ENCODE results near the gene CTNNA3. TPM values are rescaled to one million over a fixed set of nuclear protein-coding genes. Genes with fewer than 3 reads are reported as not detected.

CTNNA3 gene
- total RNA-seq, 1 experiment from 2014 or later, result 0.02 TPM

DNA sequence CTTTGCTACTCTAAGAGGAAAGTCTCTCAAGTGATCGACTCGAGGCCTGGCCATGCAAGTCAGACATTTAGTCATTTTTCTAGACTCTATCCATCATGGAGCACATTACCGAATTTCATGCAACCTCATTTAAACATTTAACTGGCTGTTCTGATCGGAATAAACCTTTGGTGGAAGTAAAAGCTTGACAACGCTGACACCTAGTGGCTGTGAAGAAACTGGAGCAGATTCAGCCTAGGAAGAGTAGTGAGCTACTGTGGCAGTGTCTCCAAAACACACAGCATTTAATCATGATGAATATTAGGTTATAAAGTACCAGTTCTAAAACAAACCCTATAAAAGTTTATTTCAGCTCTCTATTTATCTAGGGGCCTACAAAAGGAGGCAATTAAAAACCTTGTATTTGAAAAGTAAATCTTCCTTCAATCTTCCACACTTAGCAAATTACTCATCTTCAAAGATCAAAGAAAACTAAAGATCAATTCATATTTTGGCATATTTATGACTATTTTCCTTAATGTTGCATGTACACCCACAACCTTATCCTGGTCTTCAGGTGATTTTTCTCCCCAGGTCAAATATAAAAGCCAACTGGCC, 175.0 kb downstream of the CTNNA3 start:
- H3K27ac Mint-ChIP-seq (ENCODE audit: low read depth, unreplicated experiment), result no peak overlapping the region
- TF ChIP-seq, protein P1, sequence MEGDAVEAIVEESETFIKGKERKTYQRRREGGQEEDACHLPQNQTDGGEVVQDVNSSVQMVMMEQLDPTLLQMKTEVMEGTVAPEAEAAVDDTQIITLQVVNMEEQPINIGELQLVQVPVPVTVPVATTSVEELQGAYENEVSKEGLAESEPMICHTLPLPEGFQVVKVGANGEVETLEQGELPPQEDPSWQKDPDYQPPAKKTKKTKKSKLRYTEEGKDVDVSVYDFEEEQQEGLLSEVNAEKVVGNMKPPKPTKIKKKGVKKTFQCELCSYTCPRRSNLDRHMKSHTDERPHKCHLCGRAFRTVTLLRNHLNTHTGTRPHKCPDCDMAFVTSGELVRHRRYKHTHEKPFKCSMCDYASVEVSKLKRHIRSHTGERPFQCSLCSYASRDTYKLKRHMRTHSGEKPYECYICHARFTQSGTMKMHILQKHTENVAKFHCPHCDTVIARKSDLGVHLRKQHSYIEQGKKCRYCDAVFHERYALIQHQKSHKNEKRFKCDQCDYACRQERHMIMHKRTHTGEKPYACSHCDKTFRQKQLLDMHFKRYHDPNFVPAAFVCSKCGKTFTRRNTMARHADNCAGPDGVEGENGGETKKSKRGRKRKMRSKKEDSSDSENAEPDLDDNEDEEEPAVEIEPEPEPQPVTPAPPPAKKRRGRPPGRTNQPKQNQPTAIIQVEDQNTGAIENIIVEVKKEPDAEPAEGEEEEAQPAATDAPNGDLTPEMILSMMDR (IDR thresholded peaks at IDR 0.05; ENCODE audit: unreplicated experiment), result peak; percentile 90
- intact Hi-C loops (cut with micrococcal nuclease), result loop anchor here (2.0 to 5.0 kb wide), 2 partner anchors 214 to 590 kb away; no protein-coding TSS in a partner anchor
- H3K4me3 Mint-ChIP-seq (ENCODE audit: unreplicated experiment), result no peak overlapping the region
- H3K27me3 Mint-ChIP-seq (ENCODE audit: insufficient read depth, unreplicated experiment), result peaks cover 25% of the 10 kb centered on the region
- ChIA-PET CTCF (interaction anchor here (0.5 to 3.6 kb wide), 19 partner anchors 10 to 807 kb away, joined by 3 to 19 read pairs (median 5); no protein-coding TSS in a partner anchor), POLR2A (no interaction called here)
- BruUV-seq (replicated peaks), result no TSS peak
- no peaks in the 10 kb centered on the region for H3K9me3 Mint-ChIP-seq (ENCODE audit: unreplicated experiment)
- peak; percentile 75 for DNase-seq (ENCODE audit: unreplicated experiment)
- H3K36me3 Mint-ChIP-seq (ENCODE audit: insufficient read depth, unreplicated experiment), result no peaks in the 10 kb centered on the region
- no peaks in the 10 kb centered on the region for H3K4me1 Mint-ChIP-seq (ENCODE audit: insufficient read depth, unreplicated experiment)

DNA sequence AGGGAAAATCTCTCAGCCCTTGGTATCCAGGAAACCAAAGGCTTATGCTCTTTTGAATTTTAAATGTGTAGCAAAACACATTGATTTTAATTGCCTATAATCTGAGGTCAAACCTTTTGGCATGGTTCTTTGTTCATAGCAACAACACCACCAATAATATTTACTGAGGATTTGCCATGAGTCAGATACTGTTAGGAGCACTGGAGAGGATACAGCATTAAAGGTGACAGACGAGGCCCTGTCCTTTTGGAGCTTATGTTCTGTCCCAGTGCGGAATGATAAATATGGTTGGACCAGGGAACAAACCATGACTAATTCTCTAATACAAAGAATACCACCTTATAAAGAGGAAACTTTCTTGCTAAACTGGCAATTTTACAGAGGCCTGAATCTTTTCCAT, 176.6 kb downstream of the CTNNA3 start:
- no peak for DNase-seq (ENCODE audit: unreplicated experiment)
- no TSS peak for BruUV-seq (replicated peaks)

DNA sequence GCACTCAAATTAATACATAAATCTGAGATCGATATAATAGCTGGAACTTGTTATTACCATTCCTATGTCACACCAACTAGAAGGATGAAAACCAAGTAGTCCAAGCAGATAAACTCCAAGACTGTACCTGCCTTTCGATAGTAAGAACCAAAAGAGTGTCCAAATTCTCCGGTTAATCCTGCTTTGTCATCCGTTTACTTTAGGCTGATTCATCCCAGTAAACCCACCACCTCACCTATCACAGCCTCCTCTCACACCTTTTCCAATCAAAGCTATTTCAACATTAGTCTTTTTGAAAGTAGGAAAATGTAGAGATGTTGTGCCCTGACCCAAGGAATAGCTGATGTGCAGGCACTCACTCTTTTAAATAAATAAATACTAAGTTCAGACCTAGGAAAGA, 177.2 kb downstream of the CTNNA3 start:
- POLR2A ChIA-PET, result no interaction called here

More for the DNA sequence above, 176.6 kb downstream of the CTNNA3 start:
- intact Hi-C loops (cut with micrococcal nuclease), result no loop called here
- peaks cover 25% of the 10 kb centered on the region for H3K27me3 Mint-ChIP-seq (ENCODE audit: insufficient read depth, unreplicated experiment)
- no peaks in the 10 kb centered on the region for H3K4me1 Mint-ChIP-seq (ENCODE audit: insufficient read depth, unreplicated experiment)
- TF ChIP-seq, protein P1 (IDR thresholded peaks at IDR 0.05; ENCODE audit: unreplicated experiment), result no peak
- H3K9me3 Mint-ChIP-seq (ENCODE audit: unreplicated experiment), result no peaks in the 10 kb centered on the region
- H3K27ac Mint-ChIP-seq (ENCODE audit: low read depth, unreplicated experiment), result no peak overlapping the region
- CTCF ChIA-PET, result interaction anchor here (0.8 to 3.6 kb wide), 10 partner anchors 12 to 1315 kb away, joined by 3 to 13 read pairs (median 4); partner anchors contain the start of gene LRRTM3
- no peaks in the 10 kb centered on the region for H3K36me3 Mint-ChIP-seq (ENCODE audit: insufficient read depth, unreplicated experiment)
- no peak overlapping the region for H3K4me3 Mint-ChIP-seq (ENCODE audit: unreplicated experiment)
- POLR2A ChIA-PET, result no interaction called here

DNA sequence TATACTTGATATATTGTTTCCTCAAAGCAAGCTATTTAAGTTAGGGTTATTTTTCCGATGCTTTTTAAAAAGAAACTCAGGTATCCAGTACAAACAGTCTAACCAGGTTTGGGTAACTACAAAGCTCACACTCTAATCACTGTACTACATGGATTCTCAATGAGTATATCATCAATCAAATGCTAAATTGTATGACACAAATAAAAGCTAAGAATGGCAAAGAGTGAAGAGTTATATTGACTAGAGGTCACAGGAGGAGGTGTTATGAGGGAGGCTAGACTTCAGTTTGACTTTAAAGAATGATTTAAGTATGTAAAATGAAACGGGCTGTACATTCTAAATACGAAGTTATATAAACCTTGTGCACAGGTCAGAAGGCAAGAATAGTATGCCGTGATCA, 178.0 kb downstream of the CTNNA3 start:
- no peak for DNase-seq (ENCODE audit: unreplicated experiment)
- intact Hi-C loops (cut with micrococcal nuclease), result no loop called here
- H3K9me3 Mint-ChIP-seq (ENCODE audit: unreplicated experiment), result no peaks in the 10 kb centered on the region
- no peak overlapping the region for H3K27ac Mint-ChIP-seq (ENCODE audit: low read depth, unreplicated experiment)
- no peaks in the 10 kb centered on the region for H3K36me3 Mint-ChIP-seq (ENCODE audit: insufficient read depth, unreplicated experiment)
- peaks cover 17% of the 10 kb centered on the region for H3K27me3 Mint-ChIP-seq (ENCODE audit: insufficient read depth, unreplicated experiment)
- BruUV-seq (replicated peaks), result no TSS peak
- no peaks in the 10 kb centered on the region for H3K4me1 Mint-ChIP-seq (ENCODE audit: insufficient read depth, unreplicated experiment)
- no peak overlapping the region for H3K4me3 Mint-ChIP-seq (ENCODE audit: unreplicated experiment)
- TF ChIP-seq, protein P1 (IDR thresholded peaks at IDR 0.05; ENCODE audit: unreplicated experiment), result no peak
- CTCF ChIA-PET, result interaction anchor here (0.6 to 1.2 kb wide), 5 partner anchors 11 to 1806 kb away, joined by 3 to 5 read pairs (median 3); partner anchors contain the start of gene LRRTM3
- POLR2A ChIA-PET, result interaction anchor here (0.6 kb wide), 1 partner anchor 355 kb away, joined by 3 read pairs; no protein-coding TSS in a partner anchor

More for the DNA sequence above, 177.2 kb downstream of the CTNNA3 start:
- CTCF ChIA-PET, result interaction anchor here (1.2 to 1.8 kb wide), 4 partner anchors 12 to 593 kb away, joined by 4 to 7 read pairs (median 5); partner anchors contain the start of gene LRRTM3
- DNase-seq (ENCODE audit: unreplicated experiment), result no peak
- BruUV-seq (replicated peaks), result no TSS peak
- H3K9me3 Mint-ChIP-seq (ENCODE audit: unreplicated experiment), result no peaks in the 10 kb centered on the region
- H3K36me3 Mint-ChIP-seq (ENCODE audit: insufficient read depth, unreplicated experiment), result no peaks in the 10 kb centered on the region
- peaks cover 24% of the 10 kb centered on the region for H3K27me3 Mint-ChIP-seq (ENCODE audit: insufficient read depth, unreplicated experiment)
- H3K4me3 Mint-ChIP-seq (ENCODE audit: unreplicated experiment), result no peak overlapping the region
- no peaks in the 10 kb centered on the region for H3K4me1 Mint-ChIP-seq (ENCODE audit: insufficient read depth, unreplicated experiment)
- no peak overlapping the region for H3K27ac Mint-ChIP-seq (ENCODE audit: low read depth, unreplicated experiment)
- TF ChIP-seq, protein P1 (IDR thresholded peaks at IDR 0.05; ENCODE audit: unreplicated experiment), result no peak
- intact Hi-C loops (cut with micrococcal nuclease), result no loop called here
